H1 (cell line): Measurements from ENCODE around the gene VSTM4. TPM values are rescaled to one million over a fixed set of nuclear protein-coding genes. Genes with fewer than 3 reads are reported as not detected.

Source experiments
- CTCF ChIA-PET: fragments of 300-600 bp; sonication (Branson Sonifier 250); formaldehyde crosslinking; loops from one replicate; lab custom pipeline; 2021; ENCODE audit not compliant: partially characterized antibody; lab: Charles Lee
- POLR2A ChIA-PET: fragments of 300-600 bp; sonication (Branson Sonifier 250); formaldehyde crosslinking; loops from one replicate; lab custom pipeline; 2021; ENCODE audit warnings: inconsistent platforms; ENCODE audit not compliant: partially characterized antibody; lab: Charles Lee
- DNase-seq, 2 experiments: peaks; one replicate each; pipeline versions ENCODE4 v3.0.0 to v3.0.0-alpha.2; 2010 to 2022; ENCODE audit warnings: low spot score in 2 of 2, low read depth in 1 of 2, mixed read lengths in 1 of 2
- FAIRE-seq: peaks from 2 replicates; lab custom pipeline; 2011; peaks lifted over from hg19 to GRCh38; lab: Jason Lieb, UNC
- H2AFZ ChIP-seq: 2 replicates; pipeline ENCODE4 v1.8.1; 2012; ENCODE audit warnings: low read length, inconsistent platforms
- H2AK5ac ChIP-seq: 2 replicates; pipeline ENCODE4 v1.6.1; 2013; ENCODE audit warnings: low read depth, low read length
- H2BK120ac ChIP-seq: replicated peaks from 2 replicates; pipeline ENCODE3; 2013; ENCODE audit warnings: low read depth, low read length, inconsistent platforms
- H2BK12ac ChIP-seq: 2 replicates; pipeline ENCODE4 v1.6.1; 2013; ENCODE audit warnings: low read depth, low read length
- H2BK15ac ChIP-seq: 2 replicates; pipeline ENCODE4 v1.6.1; 2013; ENCODE audit warnings: low read length
- H2BK20ac ChIP-seq: 2 replicates; pipeline ENCODE4 v1.6.1; 2013; ENCODE audit warnings: low read length
- H2BK5ac ChIP-seq: 2 replicates; pipeline ENCODE4 v1.6.1; 2013; ENCODE audit warnings: low read depth, low read length
- H3K14ac ChIP-seq: 2 replicates; pipeline ENCODE4 v1.6.1; 2013; ENCODE audit warnings: inconsistent platforms; ENCODE audit not compliant: insufficient read length
- H3K18ac ChIP-seq: 2 replicates; pipeline ENCODE4 v1.6.1; 2013; ENCODE audit warnings: low read length; ENCODE audit errors: extremely low read depth
- H3K23ac ChIP-seq: 2 replicates; pipeline ENCODE4 v1.6.1; 2013; ENCODE audit warnings: inconsistent platforms; ENCODE audit not compliant: insufficient read length
- H3K23me2 ChIP-seq: 2 replicates; pipeline ENCODE4 v1.6.1; 2013; ENCODE audit warnings: low read depth, low read length
- H3K27ac ChIP-seq: 2 replicates; pipeline ENCODE4 v1.6.1; 2011; ENCODE audit warnings: low read depth, low read length, inconsistent platforms
- H3K27me3 ChIP-seq, 4 experiments: replicated peaks in 1 of 4; 1 replicate in 1 of 4; 2 replicates in 3 of 4; pipeline versions ENCODE4 v1.6.1 to v1.8.1; 2011 to 2013; ENCODE audit warnings: low read length in 3 of 4, mild to moderate bottlenecking in 3 of 4, inconsistent platforms in 2 of 4, mixed read lengths in 2 of 4, moderate library complexity in 1 of 4; ENCODE audit not compliant: control insufficient read depth in 3 of 4, insufficient read depth in 3 of 4; ENCODE audit errors: extremely low read depth in 1 of 4
- H3K36me3 ChIP-seq, 4 experiments: 2 replicates each; pipeline versions ENCODE4 v1.6.1 to v1.8.1; 2011 to 2013; ENCODE audit warnings: mild to moderate bottlenecking in 4 of 4, low read length in 3 of 4, moderate library complexity in 2 of 4, control low read depth in 1 of 4, inconsistent platforms in 1 of 4; ENCODE audit not compliant: insufficient read depth in 4 of 4, control insufficient read depth in 2 of 4
- H3K4ac ChIP-seq: replicated peaks from 2 replicates; pipeline ENCODE3; 2013; ENCODE audit warnings: low read length, low read depth, mixed read lengths, inconsistent platforms; ENCODE audit not compliant: insufficient read length
- H3K4me1 ChIP-seq, 4 experiments: replicated peaks in 1 of 4; 1 replicate in 1 of 4; 2 replicates in 3 of 4; pipeline versions ENCODE4 v1.6.1 to v1.8.1; 2011 to 2013; ENCODE audit warnings: low read length in 3 of 4, inconsistent platforms in 2 of 4, mixed read lengths in 1 of 4; ENCODE audit not compliant: insufficient read depth in 4 of 4, control insufficient read depth in 3 of 4
- H3K4me2 ChIP-seq, 2 experiments: 2 replicates each; pipeline versions ENCODE4 v1.6.1 to v1.8.1; 2011 to 2013; ENCODE audit warnings: low read depth in 2 of 2, low read length in 2 of 2, control low read depth in 1 of 2, inconsistent platforms in 1 of 2, mild to moderate bottlenecking in 1 of 2; ENCODE audit not compliant: insufficient read depth in 1 of 2
- H3K4me3 ChIP-seq, 4 experiments: fragments of 200-600, 300-600 bp in 1 of 4; sonication (generic), shearing (Covaris generic), sonication (Bioruptor Twin) in 1 of 4; 2 replicates each; pipeline versions ENCODE4 v1.5.1 to v1.8.1; 2011 to 2016; ENCODE audit warnings: low read length in 4 of 4, low read depth in 3 of 4, control low read depth in 2 of 4, inconsistent platforms in 2 of 4, mild to moderate bottlenecking in 2 of 4, mixed read lengths in 1 of 4, moderate library complexity in 1 of 4; ENCODE audit not compliant: insufficient read depth in 2 of 4; ENCODE audit errors: extremely low read depth in 1 of 4
- H3K56ac ChIP-seq: replicated peaks from 2 replicates; pipeline ENCODE3; 2013; ENCODE audit warnings: low read depth, mild to moderate bottlenecking, mixed read lengths, low read length, inconsistent platforms; ENCODE audit not compliant: insufficient read length
- H3K79me1 ChIP-seq: 2 replicates; pipeline ENCODE4 v1.6.1; 2013; ENCODE audit warnings: low read depth, low read length, control low read depth
- H3K79me2 ChIP-seq, 2 experiments: 2 replicates each; pipeline versions ENCODE4 v1.6.1 to v1.8.1; 2012 to 2013; ENCODE audit warnings: low read length in 2 of 2, mild to moderate bottlenecking in 2 of 2, inconsistent platforms in 1 of 2; ENCODE audit not compliant: insufficient read depth in 2 of 2, control insufficient read depth in 1 of 2
- H3K9ac ChIP-seq, 4 experiments: replicated peaks in 1 of 4; 1 replicate in 1 of 4; 2 replicates in 3 of 4; pipeline versions ENCODE4 v1.6.1 to v1.8.1; 2011 to 2013; ENCODE audit warnings: low read depth in 3 of 4, low read length in 3 of 4, control low read depth in 2 of 4, mild to moderate bottlenecking in 2 of 4, moderate library complexity in 2 of 4, inconsistent platforms in 1 of 4; ENCODE audit errors: extremely low read depth in 1 of 4
- H3K9me3 ChIP-seq, 2 experiments: 2 replicates each; pipeline versions ENCODE4 v1.6.1 to v1.8.1; 2012 to 2013; ENCODE audit warnings: mild to moderate bottlenecking in 2 of 2, moderate library complexity in 2 of 2, control low read depth in 1 of 2, inconsistent platforms in 1 of 2, low read depth in 1 of 2, low read length in 1 of 2, mixed read lengths in 1 of 2; ENCODE audit not compliant: insufficient read depth in 2 of 2
- H4K20me1 ChIP-seq, 2 experiments: replicated peaks in 1 of 2; 2 replicates each; pipeline versions ENCODE3 to v1.8.1; 2011 to 2013; ENCODE audit warnings: inconsistent platforms in 2 of 2, low read length in 2 of 2, mild to moderate bottlenecking in 1 of 2; ENCODE audit not compliant: insufficient read depth in 2 of 2, control insufficient read depth in 1 of 2
- H4K5ac ChIP-seq: 2 replicates; pipeline ENCODE4 v1.6.1; 2013; ENCODE audit warnings: low read length, low read depth, mixed read lengths, inconsistent platforms; ENCODE audit not compliant: insufficient read length
- H4K8ac ChIP-seq: 2 replicates; pipeline ENCODE4 v1.8.0; 2013; ENCODE audit warnings: mild to moderate bottlenecking, moderate library complexity, low read length, inconsistent platforms; ENCODE audit not compliant: insufficient read depth; ENCODE audit errors: extremely low read depth
- H4K91ac ChIP-seq: replicated peaks from 2 replicates; pipeline ENCODE3; 2013; ENCODE audit warnings: low read length, mixed read lengths, inconsistent platforms; ENCODE audit not compliant: insufficient read length
- EP300 ChIP-seq, 2 experiments: IDR thresholded peaks; 1 replicate in 1 of 2; 2 replicates in 1 of 2; pipeline ENCODE4 v1.6.1; 2011 to 2012; ENCODE audit warnings: low read depth in 2 of 2, low read length in 2 of 2, mild to moderate bottlenecking in 2 of 2, borderline replicate concordance in 1 of 2, inconsistent platforms in 1 of 2, moderate library complexity in 1 of 2
- JUND ChIP-seq: IDR thresholded peaks from 2 replicates; pipeline ENCODE4 v1.6.1; 2011; ENCODE audit warnings: mild to moderate bottlenecking, improper control_type of control experiment, low read length
- KDM4A ChIP-seq: IDR thresholded peaks from one replicate; pipeline ENCODE4 v1.7.1; 2012; ENCODE audit warnings: low read depth, mild to moderate bottlenecking, moderate library complexity, low read length, inconsistent platforms; ENCODE audit not compliant: severe bottlenecking
- SRF ChIP-seq: IDR thresholded peaks from 2 replicates; pipeline ENCODE4 v1.6.1; 2011; ENCODE audit warnings: mild to moderate bottlenecking, low read depth, low read length, moderate library complexity
- WGBS, 2 experiments: shearing (Covaris generic) in 1 of 2; methylation state at CpG; one replicate each; pipeline versions ENCODE4 v1.1.6 to v1.1.7; 2013 to 2015; ENCODE audit warnings: low lambda C conversion rate in 2 of 2, mixed read lengths in 2 of 2, inconsistent platforms in 1 of 2, low coverage in 1 of 2, missing lambda C conversion rate in 1 of 2; ENCODE audit not compliant: insufficient replicate concordance in 2 of 2, insufficient coverage in 1 of 2, insufficient read length in 1 of 2; ENCODE audit errors: extremely low coverage in 1 of 2, missing lambda C conversion rate in 1 of 2; 5-methylcytosine and 5-hydroxymethylcytosine counted together
- polyA plus RNA-seq, 7 experiments: library from polyadenylated mRNA; depleted of rRNA in 3 of 7; stranded (reverse) in 5 of 7; unstranded in 2 of 7; fragments of >200 nt in 5 of 7; fragments of 200-250 nt in 2 of 7; gene quantifications; 1 replicate in 5 of 7; 2 replicates in 1 of 7; 4 replicates in 1 of 7; pipeline versions ENCODE4 v1.2.1 to v1.2.3, GENCODE V29; 2011 to 2013; ENCODE audit warnings: missing spikeins in 2 of 7, mixed read lengths in 2 of 7
- total RNA-seq: library from RNA; stranded (reverse); fragmentation: NEBNext Ultra II Directional; extraction: Animal tissue kit (Norgen Biotek cat#: 25700); gene quantifications from 2 replicates; pipeline ENCODE4 v1.2.1, GENCODE V29; 2021

The VSTM4 gene
- total and polyA plus RNA-seq, 2 of the 8 experiments (the other 6 are each of a cell fraction or from before 2014, with no cell fraction given): 0.48 to 0.73 TPM

GRCh38 chr10:49056356-49056755 lies 59.0 kb downstream of the VSTM4 start:
- Histone ChIP-seq H2AFZ (no peak overlapping the region), H2BK120ac (no peak overlapping the region), H3K4me1 (no peaks in the 10 kb centered on the region), H3K9me3 (0 out of 4 replicates have a peak, but pooled peaks cover under 1 to 1% of the 10 kb centered on the region in 2 experiments), H2BK12ac (no peak overlapping the region), H3K27ac (no peak overlapping the region), H3K27me3 (no peaks in the 10 kb centered on the region), H3K23ac (no peak overlapping the region), H3K56ac (no peak overlapping the region), H3K14ac (no peak overlapping the region), H3K79me1 (no peaks in the 10 kb centered on the region), H2BK5ac (no peak overlapping the region), H3K36me3 (no peaks in the 10 kb centered on the region), H3K4ac (no peak overlapping the region), H3K4me3 (no peak overlapping the region), H4K20me1 (no peaks in the 10 kb centered on the region), H2BK15ac (no peak overlapping the region), H2BK20ac (no peak overlapping the region), H3K23me2 (no peaks in the 10 kb centered on the region), H3K4me2 (no peak overlapping the region), H3K9ac (no peak overlapping the region), H4K5ac (no peak overlapping the region), H3K79me2 (no peaks in the 10 kb centered on the region), H4K91ac (no peak overlapping the region), H4K8ac (no peak overlapping the region), H3K18ac (no peak overlapping the region), H2AK5ac (no peak overlapping the region)
- DNase-seq (no peak), FAIRE-seq (no peak)
- TF ChIP-seq KDM4A: no peak
- no peak for TF ChIP-seq SRF
- no peak for TF ChIP-seq JUND
- TF ChIP-seq EP300 (IDR thresholded peaks at IDR 0.05; ENCODE audit: borderline replicate concordance in 1 of 2, low read depth in 2 of 2, low read length in 2 of 2): no peak
- ChIA-PET POLR2A (no interaction called here), CTCF (no interaction called here)
- 100% methylated on average over 1 of the region's 1 CpG; no CpG with 5 or more reads in 1 of the 2 experiments for WGBS, 2 experiments
